ENCODE measurements around the gene ZBTB12.

The ZBTB12 gene

GRCh38 chr6:31888276-31889258 is 13.3 kb downstream of the ZBTB12 start:
- TF ChIP-seq ZNF280C (tag by site-specific recombination; IDR thresholded peaks at IDR 0.05) (no peak), GLIS2 (tag by site-specific recombination; IDR thresholded peaks at IDR 0.05) (0 out of 2 replicates have a peak, but pooled peaks have one; percentile 12), TCF7L2 (IDR thresholded peaks at IDR 0.05; ENCODE audit: borderline replicate concordance, low read depth, low read length) (no peak), ZNF600 (tag by site-specific recombination; IDR thresholded peaks at IDR 0.05) (no peak), ZSCAN23 (tag by site-specific recombination; IDR thresholded peaks at IDR 0.05) (no peak), ZNF792 (tag by site-specific recombination; IDR thresholded peaks at IDR 0.05) (no peak), PRDM10 (tag by site-specific recombination; IDR thresholded peaks at IDR 0.05) (peak; percentile 47; the same call in 1 of the 2 replicates), ZNF2 (tag by site-specific recombination; IDR thresholded peaks at IDR 0.05) (no peak), CTCF (tag by site-specific recombination; IDR thresholded peaks at IDR 0.05) (peak; percentile 63; the same call in 1 of the 2 replicates)
- Histone ChIP-seq H3K9me3 (ENCODE audit: control insufficient read depth, insufficient read depth, low read depth, low read length) (no peaks in the 10 kb centered on the region), H3K36me3 (ENCODE audit: control insufficient read depth in 2 of 2, insufficient read depth in 1 of 2, low read length in 2 of 2) (peaks cover 50 to 89% of the 10 kb centered on the region in 2 experiments), H3K27ac (ENCODE audit: extremely low read depth, low read depth, low read length) (no peak overlapping the region), H3K4me1 (ENCODE audit: control insufficient read depth, insufficient read depth, low read length) (no peaks in the 10 kb centered on the region), H3K4me3 (ENCODE audit: low read depth, low read length) (no peak overlapping the region)
- CTCF ChIA-PET: interaction anchor here (0.5 to 4.6 kb wide), 21 partner anchors 10 to 312 kb away, joined by 3 to 53 read pairs (median 3); partner anchors contain the start of genes EHMT2, LY6G5C and NEU1
- POLR2A ChIA-PET: interaction anchor here (0.7 to 2.6 kb wide), 7 partner anchors 10 to 235 kb away, joined by 3 to 13 read pairs (median 4); partner anchors contain the start of genes HSPA1B, LSM2 and NEU1

- POLR2A ChIA-PET: interaction anchor here (0.5 to 2.6 kb wide), 6 partner anchors 11 to 73 kb away, joined by 3 to 13 read pairs (median 4); partner anchors contain the start of genes HSPA1B and NEU1
- no peaks in the 10 kb centered on the region for H3K9me3 ChIP-seq (ENCODE audit: control insufficient read depth, insufficient read depth, low read depth, low read length)
- peaks cover 49 to 89% of the 10 kb centered on the region in 2 experiments for H3K36me3 ChIP-seq (ENCODE audit: control insufficient read depth in 2 of 2, insufficient read depth in 1 of 2, low read length in 2 of 2)
- CTCF ChIA-PET: interaction anchor here (0.6 to 4.6 kb wide), 11 partner anchors 9 to 853 kb away, joined by 3 to 53 read pairs (median 4); partner anchors contain the start of genes LY6G5C and NEU1
- H3K27ac ChIP-seq (ENCODE audit: extremely low read depth, low read depth, low read length): no peak overlapping the region
- no peaks in the 10 kb centered on the region for H3K4me1 ChIP-seq (ENCODE audit: control insufficient read depth, insufficient read depth, low read length)
- no peak overlapping the region for H3K4me3 ChIP-seq (ENCODE audit: low read depth, low read length)
- TF ChIP-seq AEBP2 (tag by site-specific recombination; IDR thresholded peaks at IDR 0.05; ENCODE audit: borderline replicate concordance) (no peak), MZF1 (tag by site-specific recombination; IDR thresholded peaks at IDR 0.05; ENCODE audit: borderline replicate concordance) (no peak), ZNF768 (tag by site-specific recombination; IDR thresholded peaks at IDR 0.05) (no peak), ZEB2 (tag by site-specific recombination; IDR thresholded peaks at IDR 0.05) (no peak), ZNF791 (tag by site-specific recombination; IDR thresholded peaks at IDR 0.05) (no peak), ZBTB1 (tag by site-specific recombination; IDR thresholded peaks at IDR 0.05) (no peak), ZNF449 (tag by site-specific recombination; IDR thresholded peaks at IDR 0.05) (no peak), ZNF211 (tag by site-specific recombination; IDR thresholded peaks at IDR 0.05; ENCODE audit: low read depth) (no peak), ZNF19 (tag by site-specific recombination; IDR thresholded peaks at IDR 0.05; ENCODE audit: low read depth) (no peak)
Observed at GRCh38 chr6:31887173-31888007, 14.5 kb downstream of the ZBTB12 start.
